Subcutaneous abdominal adipose tissue (tissue), 5 donors: Measurements from ENCODE around the gene TUBA3E.
"Not testable (repeated sequence)": the region's sequence is repeated elsewhere in the genome, so short reads cannot be mapped to it uniquely, and the experiment has no call there.

Experiments
- H3K27ac ChIP-seq: one replicate; pipeline ENCODE4 v1.7.0; 2013; ENCODE audit warnings: low read depth, mild to moderate bottlenecking, inconsistent platforms, low read length, moderate library complexity
- H3K27me3 ChIP-seq, 5 donors: one replicate each; pipeline ENCODE4 v1.7.0; 2013; ENCODE audit warnings: low read length in 5 of 5, inconsistent platforms in 1 of 5; ENCODE audit not compliant: control insufficient read depth in 5 of 5, insufficient read depth in 4 of 5
- H3K36me3 ChIP-seq, 5 donors: one replicate each; pipeline ENCODE4 v1.7.0; 2013; ENCODE audit warnings: low read length in 5 of 5; ENCODE audit not compliant: control insufficient read depth in 5 of 5, insufficient read depth in 5 of 5
- H3K4me1 ChIP-seq, 5 donors: one replicate each; pipeline ENCODE4 v1.7.0; 2013; ENCODE audit warnings: low read length in 5 of 5, mild to moderate bottlenecking in 3 of 5, moderate library complexity in 1 of 5; ENCODE audit not compliant: control insufficient read depth in 5 of 5, insufficient read depth in 5 of 5
- H3K4me3 ChIP-seq, 5 donors: one replicate each; pipeline ENCODE4 v1.7.0; 2013; ENCODE audit warnings: low read length in 5 of 5, low read depth in 1 of 5
- H3K9ac ChIP-seq, 5 donors: one replicate each; pipeline ENCODE4 v1.7.0; 2013; ENCODE audit warnings: low read length in 5 of 5, mild to moderate bottlenecking in 4 of 5, moderate library complexity in 3 of 5
- H3K9me3 ChIP-seq, 5 donors: one replicate each; pipeline ENCODE4 v1.7.0; 2013; ENCODE audit warnings: low read length in 5 of 5; ENCODE audit not compliant: control insufficient read depth in 5 of 5
- donor health status: healthy.
- donor health status: healthy.
- donor health status: healthy.
- donor health status: healthy.
- donor health status: healthy.

The TUBA3E gene

DNA sequence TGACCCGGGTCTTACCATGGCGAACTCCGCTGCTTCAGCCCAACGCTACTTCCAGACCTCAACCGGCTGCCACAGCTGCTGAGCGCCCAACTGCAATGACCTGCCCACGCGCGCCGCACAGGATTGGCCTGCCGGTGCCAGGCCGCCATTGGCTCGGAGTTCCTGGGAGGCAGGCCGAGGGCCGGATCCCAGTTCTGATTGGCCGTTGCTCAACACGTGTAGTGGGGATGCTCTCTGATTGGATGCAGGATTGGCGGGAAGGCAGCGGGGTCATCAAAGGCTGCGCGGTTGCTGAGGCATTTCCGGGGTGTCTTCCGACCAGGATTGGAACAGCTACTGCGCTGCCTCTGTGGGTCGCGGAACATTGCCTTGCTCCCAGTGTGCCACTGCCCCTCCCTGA, at the start of gene TUBA3E:
Gene TUBA3E, minus strand, starts transcription at position 97 of the 400 bp plus-strand sequence. Its CDS starts 79 bp downstream, at position 18.
- H3K27me3 ChIP-seq, result no peaks in the 10 kb centered on the region
- no peaks in the 10 kb centered on the region for H3K9me3 ChIP-seq
- no peak within 1 kb of the TSS for H3K27ac ChIP-seq
- H3K4me3 ChIP-seq, result no peak within 1 kb of the TSS
- no peak within 1 kb of the TSS for H3K9ac ChIP-seq
- no peaks in the 10 kb centered on the region for H3K4me1 ChIP-seq
- H3K36me3 ChIP-seq, result no peaks in the 10 kb centered on the region

DNA sequence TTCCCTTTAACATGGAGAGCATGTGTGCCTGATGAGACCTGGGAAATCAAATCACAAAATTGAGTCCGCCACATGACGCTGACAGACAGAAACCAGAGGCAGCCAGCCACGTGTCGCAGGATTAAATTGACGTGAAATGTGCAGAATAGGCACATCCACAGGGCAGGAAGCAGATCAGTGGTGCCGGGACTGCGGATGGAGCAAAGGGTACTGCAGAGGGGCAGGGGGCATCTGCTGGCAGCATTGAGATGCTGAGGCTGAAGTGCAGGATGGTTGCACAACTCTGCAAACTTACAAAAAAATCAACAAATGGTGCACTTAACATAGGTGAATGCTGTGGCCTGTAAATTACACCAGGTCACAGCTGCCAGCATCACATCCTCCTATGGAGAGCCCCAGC, 48.2 kb upstream of the TUBA3E start:
- Histone ChIP-seq H3K9ac (no peak overlapping the region), H3K4me1 (no peaks in the 10 kb centered on the region), H3K36me3 (no peaks in the 10 kb centered on the region), H3K27me3 (peaks cover under 1 to 12% (median 11%) of the 10 kb centered on the region in 5 donors), H3K4me3 (no peak overlapping the region), H3K9me3 (peaks cover 0 to 2% (median 0%) of the 10 kb centered on the region in 5 donors), H3K27ac (no peak overlapping the region)

DNA sequence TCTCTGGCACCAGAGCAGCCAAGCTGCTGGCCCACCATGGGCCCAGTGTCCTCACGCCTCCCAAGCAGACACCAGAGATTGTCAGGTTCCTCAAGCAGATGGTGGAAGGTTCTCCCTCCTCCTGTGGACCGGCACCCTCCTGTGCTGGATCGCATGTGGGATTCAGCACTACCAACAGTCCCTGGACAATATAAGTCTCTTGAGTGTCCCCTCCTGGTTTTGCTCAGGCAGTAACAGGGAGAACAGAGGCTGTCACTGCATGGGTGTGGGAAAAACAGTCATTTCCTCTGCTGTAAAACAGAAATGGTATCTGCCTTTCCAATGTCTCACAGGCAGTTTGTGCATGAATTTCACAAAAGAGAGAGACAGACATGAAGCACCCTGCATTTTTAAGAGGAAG, 47.7 kb upstream of the TUBA3E start:
- Histone ChIP-seq H3K36me3 (no peaks in the 10 kb centered on the region), H3K4me3 (no peak overlapping the region), H3K4me1 (no peaks in the 10 kb centered on the region), H3K27me3 (peaks cover 0 to 12% (median 10%) of the 10 kb centered on the region in 5 donors), H3K9me3 (peaks cover 0 to 2% (median 0%) of the 10 kb centered on the region in 5 donors), H3K9ac (no peak overlapping the region), H3K27ac (no peak overlapping the region)

DNA sequence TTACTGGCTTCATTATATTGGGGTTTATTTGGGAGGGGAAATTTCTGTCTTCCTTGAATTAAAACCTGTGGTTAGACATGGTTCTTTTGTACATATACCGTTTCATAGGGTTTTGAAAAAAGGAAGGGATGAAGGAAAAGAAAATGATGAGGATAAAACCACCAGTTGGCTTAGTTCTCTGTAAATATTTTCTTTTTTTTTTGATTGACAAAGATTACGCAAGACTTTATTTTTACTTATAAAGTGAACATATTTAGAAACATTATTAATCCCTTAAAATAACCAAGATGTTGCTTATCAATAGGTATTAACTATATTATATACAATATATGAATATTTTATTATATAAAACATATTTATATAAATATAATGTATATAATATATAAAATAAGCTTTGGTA, 45.1 kb upstream of the TUBA3E start:
- peaks cover 0 to 2% (median 0%) of the 10 kb centered on the region in 5 donors for H3K9me3 ChIP-seq
- H3K36me3 ChIP-seq, result no peaks in the 10 kb centered on the region
- H3K9ac ChIP-seq, result no peak overlapping the region
- H3K4me1 ChIP-seq, result no peaks in the 10 kb centered on the region
- peaks cover 0 to 12% (median 9%) of the 10 kb centered on the region in 5 donors for H3K27me3 ChIP-seq
- no peak overlapping the region for H3K4me3 ChIP-seq
- no peak overlapping the region for H3K27ac ChIP-seq

DNA sequence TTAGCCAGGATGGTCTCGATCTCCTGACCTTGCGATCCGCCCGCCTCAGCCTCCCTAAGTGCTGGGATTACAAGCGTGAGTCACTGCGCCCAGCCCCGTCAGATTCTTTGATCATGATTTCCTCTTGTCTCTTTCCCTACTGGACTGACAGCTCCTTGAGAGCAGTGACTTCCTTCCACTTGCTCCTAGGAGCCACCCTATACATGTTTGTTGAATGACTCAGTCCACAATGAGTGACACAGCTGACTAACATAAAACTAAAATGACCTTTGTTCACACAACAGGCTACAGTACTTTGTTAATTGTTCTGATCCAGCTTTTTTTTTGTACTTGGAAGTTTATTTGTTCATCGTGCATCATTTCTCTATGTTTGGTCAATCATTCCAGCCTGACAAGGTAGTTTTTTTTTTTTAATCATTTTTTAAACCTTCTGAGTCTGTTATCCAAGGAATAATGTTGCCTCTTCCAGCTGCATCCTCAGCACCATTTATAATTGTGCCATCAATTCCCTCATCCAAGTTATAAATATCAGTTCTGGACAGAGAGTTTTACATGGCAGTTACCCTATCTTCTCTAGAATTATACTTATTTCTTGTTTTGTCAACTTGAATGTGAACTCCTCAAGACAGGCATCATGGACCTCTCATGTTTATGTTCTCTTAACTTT, 42.9 kb upstream of the TUBA3E start:
- no peak overlapping the region for H3K27ac ChIP-seq
- no peaks in the 10 kb centered on the region for H3K36me3 ChIP-seq
- H3K4me3 ChIP-seq, result no peak overlapping the region
- H3K9ac ChIP-seq, result no peak overlapping the region
- peaks cover 0 to 4% (median under 1%) of the 10 kb centered on the region in 5 donors for H3K27me3 ChIP-seq
- peaks cover 0 to 2% (median 0%) of the 10 kb centered on the region in 5 donors for H3K9me3 ChIP-seq
- H3K4me1 ChIP-seq, result no peaks in the 10 kb centered on the region

DNA sequence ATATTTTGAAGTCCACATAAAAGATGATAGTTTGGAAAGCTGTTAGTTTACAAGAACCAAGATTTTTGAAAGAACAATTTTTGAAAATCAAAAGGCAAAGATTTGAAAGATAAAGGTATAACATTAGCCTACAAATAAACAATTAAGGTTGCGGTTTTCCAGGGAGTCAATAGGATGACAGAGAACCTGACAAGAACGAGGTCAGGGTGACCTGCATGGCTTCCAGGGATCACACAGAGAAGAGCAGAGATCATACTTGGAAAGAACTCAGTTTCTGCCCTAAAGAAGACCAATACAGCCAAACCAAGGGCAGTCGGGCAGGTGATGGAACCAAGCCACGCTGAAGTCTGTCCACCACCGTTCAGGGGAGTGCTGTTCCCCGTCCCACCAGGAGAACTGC, 41.3 kb upstream of the TUBA3E start:
- H3K36me3 ChIP-seq, H3K27ac ChIP-seq: not testable (repeated sequence)

DNA sequence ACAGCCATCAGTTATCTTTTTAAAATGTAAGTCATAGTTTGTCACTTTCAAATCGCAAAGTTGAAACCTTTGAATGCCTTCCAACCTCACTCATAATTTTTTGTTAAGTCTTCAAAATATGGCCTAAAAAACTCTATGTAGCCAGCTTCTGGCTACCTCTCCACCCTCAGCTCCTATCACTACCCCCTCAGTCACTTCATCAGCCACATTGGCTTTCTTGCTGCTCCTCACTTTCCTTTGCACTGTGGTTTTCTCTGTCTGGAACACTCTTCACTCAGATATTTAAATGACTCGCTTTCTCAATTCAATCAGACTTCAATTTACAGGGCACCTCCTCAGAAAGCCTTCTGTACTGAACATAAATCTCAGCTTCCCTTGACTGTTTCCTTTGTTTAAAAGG, 34.8 kb upstream of the TUBA3E start:
- not testable (repeated sequence) for H3K4me3 ChIP-seq, H3K9me3 ChIP-seq, H3K36me3 ChIP-seq, H3K27ac ChIP-seq, H3K27me3 ChIP-seq, H3K9ac ChIP-seq, H3K4me1 ChIP-seq

More for the DNA sequence above, 41.3 kb upstream of the TUBA3E start:
- not testable (repeated sequence) for H3K9ac ChIP-seq, H3K9me3 ChIP-seq, H3K4me3 ChIP-seq, H3K27me3 ChIP-seq, H3K4me1 ChIP-seq

DNA sequence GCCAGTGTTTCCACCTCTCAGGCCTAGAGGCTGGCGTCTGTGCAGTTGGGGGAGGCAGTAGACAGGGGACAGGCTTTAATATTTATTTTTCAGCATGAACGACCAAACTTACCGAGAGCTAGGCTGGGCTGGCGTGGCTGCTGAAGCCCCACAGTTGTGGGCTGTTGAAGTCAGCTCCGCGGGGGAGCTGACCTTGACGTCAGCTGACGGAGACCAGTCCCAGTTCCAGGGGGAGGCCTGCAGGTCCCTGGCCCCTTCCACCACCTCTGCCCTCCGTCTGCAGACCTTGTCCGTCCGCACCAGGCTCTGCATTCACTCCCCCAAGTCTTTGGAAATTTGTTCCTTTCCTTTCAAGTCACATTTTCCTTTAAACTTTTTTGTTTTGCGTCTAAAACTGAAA, 33.4 kb upstream of the TUBA3E start:
- H3K36me3 ChIP-seq, result no peaks in the 10 kb centered on the region
- no peak overlapping the region for H3K9ac ChIP-seq
- no peak overlapping the region for H3K27ac ChIP-seq
- H3K9me3 ChIP-seq, result peaks cover 0 to 6% (median 3%) of the 10 kb centered on the region in 5 donors
- peaks cover 0 to 2% (median 0%) of the 10 kb centered on the region in 5 donors for H3K27me3 ChIP-seq
- H3K4me1 ChIP-seq, result peaks cover 0 to 6% (median 0%) of the 10 kb centered on the region in 5 donors
- no peak overlapping the region for H3K4me3 ChIP-seq

DNA sequence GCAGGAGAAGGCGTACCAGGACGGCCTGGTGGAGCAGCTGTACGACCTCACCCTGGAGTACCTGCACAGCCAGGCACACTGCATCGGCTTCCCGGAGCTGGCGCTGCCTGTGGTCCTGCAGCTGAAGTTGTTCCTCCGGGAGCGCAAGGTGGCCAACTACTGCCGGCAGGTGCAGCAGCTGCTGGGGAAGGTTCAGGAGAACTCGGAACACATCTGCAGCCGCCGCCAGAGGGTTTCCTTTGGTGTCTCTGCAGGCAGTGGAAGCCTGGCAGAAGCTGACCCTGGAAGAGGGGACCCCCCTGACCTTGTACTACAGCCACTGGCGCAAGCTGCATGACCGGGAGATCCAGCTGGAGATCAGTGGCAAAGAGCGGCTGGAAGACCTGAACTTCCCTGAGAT, 32.7 kb upstream of the TUBA3E start:
- not testable (repeated sequence) for H3K36me3 ChIP-seq

DNA sequence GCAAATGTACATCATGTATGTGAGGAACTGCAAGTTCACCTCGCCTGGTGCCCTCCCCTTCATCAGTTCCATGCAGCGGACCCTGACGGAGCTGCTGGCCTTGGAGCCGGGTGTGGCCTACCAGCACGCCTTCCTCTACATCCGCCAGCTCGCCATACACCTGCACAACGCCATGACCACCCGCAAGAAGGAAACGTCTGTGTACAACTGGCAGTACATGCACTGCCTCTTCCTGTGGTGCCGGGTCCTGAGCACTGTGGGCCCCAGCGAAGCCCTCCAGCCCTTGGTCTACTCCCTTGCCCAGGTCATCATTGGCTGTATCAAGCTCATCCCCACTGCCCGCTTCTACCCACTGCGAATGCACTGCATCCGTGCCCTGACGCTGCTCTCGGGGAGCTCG, 32.1 kb upstream of the TUBA3E start:
- H3K9me3 ChIP-seq, H3K9ac ChIP-seq, H3K4me3 ChIP-seq, H3K36me3 ChIP-seq, H3K27me3 ChIP-seq, H3K4me1 ChIP-seq, H3K27ac ChIP-seq: not testable (repeated sequence)

More for the DNA sequence above, 32.7 kb upstream of the TUBA3E start:
- not testable (repeated sequence) for H3K4me1 ChIP-seq, H3K4me3 ChIP-seq, H3K27me3 ChIP-seq, H3K27ac ChIP-seq, H3K9me3 ChIP-seq, H3K9ac ChIP-seq
